GDM1 (cell line): ENCODE measurements around the gene OR2A42.
"Not testable (repeated sequence)": the region's sequence is repeated elsewhere in the genome, so short reads cannot be mapped to it uniquely, and the experiment has no call there.

Experiments
- DNase-seq: peaks from one replicate; lab custom pipeline; 2025; lab: John Stamatoyannopoulos, UW

OR2A42 gene

DNA sequence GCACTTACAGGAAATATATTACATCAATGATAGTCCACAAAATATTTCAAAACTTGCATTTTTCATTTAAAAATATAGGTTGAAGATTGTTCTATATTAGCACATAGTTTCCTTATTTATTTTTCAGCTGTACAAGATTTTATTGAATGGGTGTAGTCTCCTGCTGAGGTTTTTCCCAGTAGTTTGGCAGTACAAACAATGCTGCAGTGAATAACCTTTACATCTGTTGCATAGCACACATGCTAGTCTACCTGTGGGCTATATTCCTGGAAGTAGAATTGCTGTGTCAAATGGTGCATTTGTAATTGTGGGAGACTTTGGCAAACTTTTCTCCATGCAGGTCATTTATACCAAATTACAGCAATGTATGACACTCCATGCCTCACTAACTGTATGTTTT, 18.9 kb downstream of the OR2A42 start:
- DNase-seq, result not testable (repeated sequence)

GRCh38 chr7:144219149-144219548, 20.3 kb downstream of the OR2A42 start:
- not testable (repeated sequence) for DNase-seq

DNA sequence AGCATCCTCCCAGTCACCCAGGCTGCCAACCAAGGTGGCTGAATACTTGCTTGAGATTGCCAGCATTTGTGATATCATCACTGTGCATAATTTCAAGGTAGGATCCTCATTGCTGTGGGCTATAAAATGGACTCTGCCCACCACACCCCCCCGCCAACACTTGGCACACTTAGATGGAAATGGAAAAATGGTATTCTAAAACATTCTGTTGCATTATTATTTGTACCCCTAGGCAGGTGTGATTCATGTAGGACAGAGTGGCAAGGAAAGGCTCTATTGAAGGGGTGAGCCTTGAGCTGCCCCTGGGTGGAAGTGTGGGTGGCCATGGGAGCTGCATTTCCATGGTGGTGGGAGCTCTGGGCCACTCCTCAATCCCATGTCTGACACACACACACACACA, 20.8 kb downstream of the OR2A42 start:
- DNase-seq, result not testable (repeated sequence)

DNA sequence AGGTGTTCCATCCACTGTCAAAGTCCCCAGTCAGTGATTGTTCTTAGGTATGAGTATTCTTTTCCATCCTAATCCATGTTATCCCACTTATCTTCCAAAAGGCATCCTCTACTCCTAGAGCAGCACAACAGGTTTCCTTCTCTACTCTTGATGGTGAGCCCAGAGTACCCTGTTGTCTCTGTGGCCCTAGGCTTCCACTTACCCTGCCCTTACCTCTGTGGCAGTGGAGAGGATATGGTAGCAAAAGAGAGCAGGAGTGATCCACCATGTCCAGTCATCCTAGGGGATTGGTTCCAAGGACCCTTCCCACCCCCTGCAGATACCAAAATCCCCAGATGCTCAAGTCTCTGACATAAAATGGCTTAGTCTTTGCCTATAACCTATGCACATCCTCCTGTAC, 22.2 kb downstream of the OR2A42 start:
- DNase-seq, result not testable (repeated sequence)

DNA sequence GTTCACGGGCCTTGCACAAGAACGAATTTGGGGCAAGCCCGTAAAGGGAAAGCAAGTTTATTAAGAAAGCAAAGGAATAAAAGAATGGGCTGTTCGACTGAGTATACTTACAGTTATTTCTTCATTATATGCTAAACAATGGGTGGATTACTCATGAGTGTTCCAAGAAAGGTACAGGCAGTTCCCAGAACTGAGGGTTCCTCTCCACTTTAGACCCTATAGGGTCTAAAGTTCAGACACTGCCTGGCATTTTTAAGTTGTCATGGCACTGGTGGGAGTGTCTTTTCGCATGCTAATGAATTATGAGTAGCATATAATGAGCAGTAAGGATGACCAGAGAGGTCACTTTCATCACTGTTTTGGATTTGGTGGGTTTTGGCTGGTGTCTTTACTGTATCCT, 34.1 kb downstream of the OR2A42 start:
- DNase-seq, result not testable (repeated sequence)

DNA sequence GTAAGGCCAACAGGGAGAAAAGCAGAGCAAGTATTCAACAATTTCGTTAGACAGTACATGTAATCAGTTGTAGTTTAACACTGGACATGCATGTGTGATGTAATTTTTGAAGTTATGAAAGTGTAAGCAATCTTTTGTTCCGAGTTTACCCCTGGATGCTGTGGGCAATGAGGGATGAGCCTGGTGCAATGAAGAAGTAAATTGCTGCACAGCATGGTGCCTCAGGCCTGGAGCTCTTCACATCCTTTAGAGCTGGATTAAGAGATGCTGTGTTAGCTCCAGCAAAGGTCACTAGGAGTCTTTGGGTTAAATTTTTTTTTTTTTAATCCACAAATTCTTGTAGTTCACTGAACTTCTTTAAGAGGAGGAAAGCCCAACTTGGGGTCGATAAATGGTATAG, 36.3 kb downstream of the OR2A42 start:
- not testable (repeated sequence) for DNase-seq

GRCh38 chr7:144201978-144202377, 37.4 kb downstream of the OR2A42 start:
- DNase-seq, result not testable (repeated sequence)

DNA sequence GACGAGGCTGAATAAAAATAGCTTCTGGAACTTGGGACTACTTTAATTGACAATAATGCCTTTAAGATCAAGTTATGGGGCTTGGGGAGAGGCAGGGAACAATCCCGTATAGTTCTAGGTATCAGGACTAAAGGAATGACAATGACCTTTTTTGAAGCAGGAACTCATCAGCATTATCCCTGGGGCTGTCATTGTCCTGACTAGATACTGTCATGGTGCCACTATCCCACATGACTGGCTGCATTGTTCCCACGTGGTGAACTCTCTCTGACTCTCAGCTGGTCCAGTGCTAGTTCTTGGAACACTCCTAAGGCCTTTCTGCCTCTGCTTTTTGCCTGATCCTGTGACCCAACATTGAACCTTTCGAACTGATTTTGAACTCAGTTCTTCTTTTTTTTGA, 40.5 kb downstream of the OR2A42 start:
- DNase-seq, result not testable (repeated sequence)

- DNase-seq, result not testable (repeated sequence)
These were observed 44.1 kb downstream of the OR2A42 start, which contains the start of gene ARHGEF35 for GRCh38 chr7:144195212-144195872. Gene ARHGEF35 (minus strand): TSS chr7:144195833. CDS start chr7:144188383, 7,450 bp downstream.

DNA sequence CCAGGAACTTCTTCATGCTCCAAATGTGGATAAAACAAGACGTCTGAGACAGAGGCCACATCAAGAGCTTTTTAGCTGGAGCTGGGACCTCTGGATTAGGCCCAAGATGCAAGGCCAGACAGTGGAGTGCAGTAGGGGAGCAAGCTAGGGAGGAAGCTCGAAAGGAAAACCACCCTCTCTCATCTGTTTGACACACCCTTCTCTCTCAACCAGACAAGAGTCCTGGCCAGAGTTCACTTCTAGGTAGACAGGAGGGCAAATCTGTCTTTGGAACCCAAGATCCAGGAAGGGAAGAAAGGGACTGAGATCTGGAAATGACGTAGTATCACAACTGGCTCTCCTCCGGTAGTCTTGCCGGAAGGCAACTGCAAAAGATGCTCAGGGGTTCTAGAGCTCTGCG, 45.0 kb downstream of the OR2A42 start:
- DNase-seq, result not testable (repeated sequence)

DNA sequence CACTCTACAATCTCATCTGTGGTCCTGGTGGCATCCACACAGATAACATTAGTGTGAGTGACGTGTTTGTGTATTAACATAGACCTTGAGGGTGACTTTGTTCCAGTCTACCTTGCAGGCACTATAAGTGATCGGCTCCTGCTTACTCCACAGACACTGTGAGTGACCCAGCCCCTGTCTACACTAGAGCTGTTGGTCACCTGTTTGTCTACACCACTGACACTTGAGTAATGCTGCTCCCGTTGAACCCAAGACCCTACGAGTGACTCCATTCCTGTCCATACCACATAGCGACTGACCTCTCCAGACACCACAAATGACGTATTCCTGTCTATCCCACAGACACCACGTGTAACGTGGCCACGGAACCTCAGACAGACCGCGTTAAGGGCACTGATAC, 45.6 kb downstream of the OR2A42 start:
- DNase-seq, result not testable (repeated sequence)

DNA sequence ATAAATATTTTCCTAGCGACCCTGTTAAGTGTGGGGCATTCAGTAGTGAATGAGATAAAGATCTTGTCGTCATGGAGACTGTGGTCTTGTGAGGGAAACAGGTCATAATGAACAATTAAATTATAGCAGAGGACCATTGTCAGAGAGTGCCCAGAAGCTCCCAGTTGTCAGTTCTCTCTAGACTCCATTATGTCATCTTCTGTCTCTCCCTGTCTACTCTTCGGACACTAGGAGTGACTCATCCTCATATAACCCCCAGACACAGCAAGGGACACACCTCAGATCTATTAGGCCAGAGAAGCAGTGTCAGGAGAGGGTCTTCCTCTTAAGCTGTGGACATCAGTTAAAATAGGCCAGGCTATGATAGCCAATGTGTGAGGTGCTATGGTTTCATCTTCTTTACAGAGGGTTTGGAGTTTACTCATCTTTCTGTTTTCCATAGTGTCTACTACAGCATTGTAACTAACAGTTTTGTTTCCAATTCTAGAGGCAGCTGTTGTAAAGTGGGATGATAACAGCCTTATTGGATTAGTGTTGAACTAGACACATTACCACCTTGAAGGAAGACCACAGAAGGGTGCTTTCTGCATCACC, 50.7 kb downstream of the OR2A42 start:
- not testable (repeated sequence) for DNase-seq

DNA sequence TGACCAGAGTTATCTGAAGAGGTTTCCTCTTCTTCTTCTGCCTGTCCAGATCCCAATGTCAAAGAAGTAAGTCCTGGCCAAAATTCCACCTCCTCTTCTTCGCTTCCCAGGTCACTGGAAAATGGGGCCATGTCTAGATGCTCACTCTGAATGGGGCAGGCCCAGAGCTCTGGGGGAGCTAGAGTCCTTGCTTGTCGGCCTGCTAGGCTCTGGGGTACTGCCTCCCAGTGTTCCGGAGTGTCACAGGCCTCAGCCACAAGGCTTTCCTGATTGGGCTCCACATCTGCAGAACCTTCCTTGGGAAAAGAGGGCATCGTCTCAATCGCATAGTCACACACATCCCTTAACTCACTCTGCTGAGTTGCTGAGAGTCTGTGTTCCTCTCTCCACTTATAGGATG, 51.6 kb downstream of the OR2A42 start:
- DNase-seq, result not testable (repeated sequence)

DNA sequence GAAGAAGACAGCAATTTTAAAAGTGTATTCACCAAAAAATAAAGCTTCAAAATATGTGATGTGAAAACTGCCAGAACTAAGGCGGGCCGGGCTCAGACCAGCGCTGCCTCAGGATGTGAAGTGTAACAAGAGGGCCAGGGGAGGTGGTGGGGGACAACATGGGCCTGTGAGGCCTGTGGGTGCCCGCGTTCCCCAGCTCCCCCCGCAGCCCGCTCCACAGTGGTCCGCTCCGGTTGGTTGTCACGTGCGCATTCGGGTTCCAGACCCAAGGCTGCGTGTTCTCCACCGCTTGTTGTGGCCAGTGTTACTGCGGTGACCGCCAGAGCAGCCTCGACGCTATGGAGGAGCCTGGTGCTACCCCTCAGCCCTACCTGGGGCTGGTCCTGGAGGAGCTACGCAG, 56.2 kb downstream of the OR2A42 start, which contains the start of gene CTAGE4:
CTAGE4 (plus strand) TSS at position 301 of the 400 bp plus-strand sequence; CDS start at position 339, 38 bp downstream.
- not testable (repeated sequence) for DNase-seq

GRCh38 chr7:144179165-144179479, 60.3 kb downstream of the OR2A42 start:
- DNase-seq, result not testable (repeated sequence)

- not testable (repeated sequence) for DNase-seq
These were observed 60.8 kb downstream of the OR2A42 start for GRCh38 chr7:144178380-144179164.
